T follicular helper cell (primary cell): ENCODE measurements around the gene MLPH.
A peak's percentile ranks its signal among the peaks of the same experiment; 100 is the strongest.

ENCODE experiments used
- DNase-seq: peaks from one replicate; pipeline ENCODE4 v3.0.0-alpha.2; 2020; ENCODE audit warnings: low read depth

MLPH gene

DNA sequence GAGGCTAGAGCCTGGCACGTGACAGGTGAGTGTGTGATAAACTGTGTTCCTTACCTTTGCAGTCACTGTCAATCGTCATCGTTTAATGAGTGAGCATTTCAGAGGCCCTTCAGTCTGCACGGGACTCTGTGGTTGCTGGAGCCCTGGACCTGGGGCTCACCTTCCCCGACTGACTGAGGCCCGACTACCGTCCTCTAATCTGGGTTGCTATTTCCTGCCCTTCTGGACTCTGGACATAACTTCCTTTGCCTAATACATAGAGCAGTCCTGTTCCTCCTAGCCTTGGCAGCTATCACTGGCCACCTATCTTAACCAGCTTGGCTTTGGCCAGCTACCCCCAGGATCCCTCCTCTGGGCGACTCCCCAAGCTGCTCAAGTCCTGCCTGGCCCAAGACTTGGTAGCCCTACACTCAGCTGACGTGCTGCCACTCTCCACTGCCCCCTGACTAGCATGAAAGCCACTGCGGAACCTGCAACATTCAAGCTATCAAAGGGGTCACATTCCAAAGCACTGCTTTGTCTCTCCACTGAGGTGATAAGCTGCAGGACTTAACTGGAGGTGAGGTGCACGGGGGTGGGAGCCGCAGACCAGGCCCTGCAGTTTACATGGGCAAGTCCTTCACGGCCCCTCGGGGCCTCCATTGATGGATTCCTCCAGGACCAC, 114.5 kb downstream of the MLPH start:
- no peak for DNase-seq

DNA sequence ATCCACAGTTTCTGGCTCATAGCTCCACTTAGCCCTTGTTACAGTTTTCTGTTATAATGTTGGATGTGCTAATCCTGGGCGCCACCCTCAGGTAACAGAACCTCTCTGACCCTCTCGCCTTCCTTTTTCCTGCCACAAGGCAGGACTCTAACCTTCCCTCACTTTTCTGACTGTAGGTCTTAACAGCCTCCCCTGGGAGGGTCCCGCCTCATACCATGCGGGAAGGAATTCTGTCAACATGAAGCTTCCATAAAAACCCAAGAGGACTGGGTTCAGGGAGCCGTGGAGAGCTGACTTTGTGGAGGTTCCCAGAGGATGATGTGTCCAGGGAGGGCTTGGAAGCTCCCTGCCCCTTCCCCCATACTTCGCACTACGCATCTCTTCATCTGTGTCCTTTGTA, 115.4 kb downstream of the MLPH start:
- DNase-seq, result no peak

DNA sequence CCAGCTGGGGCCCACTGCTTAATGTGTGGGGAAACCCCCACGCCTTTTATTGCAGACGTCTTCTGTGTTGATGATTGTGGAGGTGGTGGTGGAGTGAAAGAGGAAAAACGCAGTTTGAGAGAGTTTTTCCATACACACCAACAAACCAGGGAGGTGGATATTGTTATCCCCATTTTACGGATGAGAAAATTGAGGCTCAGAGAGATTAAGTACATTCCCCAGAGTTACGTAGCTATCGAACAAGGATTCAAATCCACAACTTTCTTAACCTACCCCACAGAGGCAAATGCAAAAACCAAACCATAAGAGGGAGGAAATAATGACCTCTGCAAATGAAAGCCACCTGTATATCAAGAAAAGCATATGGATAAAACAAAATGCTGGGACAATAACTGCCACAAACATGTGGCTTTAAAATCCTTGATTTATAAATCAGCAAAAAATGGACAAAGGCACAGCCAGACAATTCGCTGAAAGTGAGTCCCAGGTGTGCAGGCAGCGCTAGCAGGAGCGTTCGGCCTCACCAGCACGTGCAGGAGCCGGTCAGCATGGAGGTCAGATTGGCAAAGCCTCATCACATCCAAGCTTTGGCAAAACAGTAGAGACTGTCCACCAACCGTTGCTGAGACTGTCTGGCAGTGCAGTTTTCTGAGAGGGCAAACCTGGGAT, 116.1 kb downstream of the MLPH start:
- DNase-seq, result no peak

DNA sequence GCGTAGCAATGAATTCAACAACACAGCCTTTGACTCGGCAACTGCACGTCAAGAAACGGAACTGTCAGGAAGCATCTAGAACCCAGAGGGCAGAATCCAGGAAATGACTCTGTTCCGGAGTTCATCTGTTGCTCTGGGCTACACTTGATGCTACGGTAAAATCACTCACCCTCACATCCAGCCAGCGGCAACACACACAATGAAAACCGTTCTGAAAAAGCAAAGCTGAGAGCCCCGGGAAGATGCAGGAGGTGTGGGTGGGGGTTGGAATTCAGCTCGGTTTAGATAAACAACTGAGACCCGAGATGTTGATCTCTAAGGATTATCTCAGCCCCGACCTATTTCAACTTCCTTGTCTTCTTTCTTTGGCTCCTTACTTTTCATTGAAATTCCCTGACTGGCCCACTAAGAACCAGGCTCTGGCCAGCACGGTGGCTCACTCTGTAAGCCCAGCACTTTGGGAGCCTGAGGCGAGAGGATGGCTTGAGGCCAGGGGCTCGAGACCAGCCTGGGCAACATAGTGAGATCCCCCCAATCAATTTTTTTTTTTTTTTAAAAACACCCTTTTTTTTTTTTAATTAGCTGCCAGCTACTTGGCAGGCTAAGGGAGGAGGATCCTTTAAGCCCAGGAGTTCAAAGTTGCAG, 116.8 kb downstream of the MLPH start:
- peak; percentile 54 for DNase-seq

- no peak for DNase-seq
Observed at GRCh38 chr2:237604391-237604790, 117.3 kb downstream of the MLPH start.
